ENCODE data around the gene CUBN. TPM values are rescaled to one million over a fixed set of nuclear protein-coding genes. Genes with fewer than 3 reads are reported as not detected.

The CUBN gene
- total and polyA plus RNA-seq, 8 donors = under 0.01 to 16.3 (median 1.2) TPM

DNA sequence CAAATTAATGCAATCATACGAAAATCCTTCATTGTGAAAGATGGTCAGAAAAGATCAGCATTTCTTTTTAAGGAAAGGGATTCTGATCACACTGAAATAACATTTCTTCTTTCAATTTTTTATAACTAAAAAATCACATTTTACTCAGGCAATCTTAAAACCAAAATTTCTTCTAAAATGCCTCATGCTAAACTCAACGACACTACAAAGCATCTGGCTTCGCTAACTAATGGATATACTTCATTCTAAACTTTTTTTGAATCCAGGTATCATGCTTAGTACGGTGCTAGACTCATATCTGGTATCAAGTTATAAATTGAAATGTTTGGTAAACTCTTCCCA lies 100.4 kb downstream of the CUBN start:
- Histone ChIP-seq H3K27ac (peak overlapping the region in 4 of 5 donors; percentile 27 to 78 (median 54)), H3K4me1 (peaks cover 5 to 47% (median 9%) of the 10 kb centered on the region in 4 donors), H3K36me3 (no peaks in the 10 kb centered on the region), H3K9me3 (no peaks in the 10 kb centered on the region), H3K4me3 (no peak overlapping the region), H3K27me3 (no peaks in the 10 kb centered on the region)
- DNase-seq = no peak
- TF ChIP-seq, protein P1, sequence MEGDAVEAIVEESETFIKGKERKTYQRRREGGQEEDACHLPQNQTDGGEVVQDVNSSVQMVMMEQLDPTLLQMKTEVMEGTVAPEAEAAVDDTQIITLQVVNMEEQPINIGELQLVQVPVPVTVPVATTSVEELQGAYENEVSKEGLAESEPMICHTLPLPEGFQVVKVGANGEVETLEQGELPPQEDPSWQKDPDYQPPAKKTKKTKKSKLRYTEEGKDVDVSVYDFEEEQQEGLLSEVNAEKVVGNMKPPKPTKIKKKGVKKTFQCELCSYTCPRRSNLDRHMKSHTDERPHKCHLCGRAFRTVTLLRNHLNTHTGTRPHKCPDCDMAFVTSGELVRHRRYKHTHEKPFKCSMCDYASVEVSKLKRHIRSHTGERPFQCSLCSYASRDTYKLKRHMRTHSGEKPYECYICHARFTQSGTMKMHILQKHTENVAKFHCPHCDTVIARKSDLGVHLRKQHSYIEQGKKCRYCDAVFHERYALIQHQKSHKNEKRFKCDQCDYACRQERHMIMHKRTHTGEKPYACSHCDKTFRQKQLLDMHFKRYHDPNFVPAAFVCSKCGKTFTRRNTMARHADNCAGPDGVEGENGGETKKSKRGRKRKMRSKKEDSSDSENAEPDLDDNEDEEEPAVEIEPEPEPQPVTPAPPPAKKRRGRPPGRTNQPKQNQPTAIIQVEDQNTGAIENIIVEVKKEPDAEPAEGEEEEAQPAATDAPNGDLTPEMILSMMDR (IDR thresholded peaks at IDR 0.05) = no peak
- TF ChIP-seq EP300 (IDR thresholded peaks at IDR 0.05) (no peak), POLR2AphosphoS5 (IDR thresholded peaks at IDR 0.05) (no peak), POLR2A (IDR thresholded peaks at IDR 0.05) (no peak)
- intact Hi-C loops (cut with DNase I; ENCODE audit: low total_unique reads) = no loop called here
- 45 to 67% (median 66%) methylated on average over 4 of the region's 4 CpGs for WGBS, 5 donors

DNA sequence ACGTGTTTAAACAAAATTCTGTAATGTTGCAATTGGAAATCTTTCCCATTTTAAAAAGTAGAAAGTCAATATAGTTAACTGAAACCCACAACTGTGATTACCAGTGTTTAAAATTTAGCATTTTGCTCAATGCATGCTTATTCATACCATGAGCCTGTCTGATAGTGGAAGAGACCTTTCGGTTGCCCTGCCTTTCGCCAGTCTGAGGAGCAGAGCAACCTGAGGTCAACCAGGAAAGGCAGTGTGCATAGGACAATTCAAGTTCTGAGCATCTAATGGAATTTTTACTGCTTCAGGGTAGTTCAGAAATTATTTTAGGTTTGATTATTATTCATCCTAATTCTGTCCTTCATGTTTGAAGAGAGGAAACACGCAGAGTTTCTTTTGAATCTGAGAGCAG lies 100.8 kb downstream of the CUBN start:
- no peaks in the 10 kb centered on the region for H3K9me3 ChIP-seq
- intact Hi-C loops (cut with DNase I; ENCODE audit: low total_unique reads) = no loop called here
- TF ChIP-seq EP300 (IDR thresholded peaks at IDR 0.05) (no peak), POLR2AphosphoS5 (IDR thresholded peaks at IDR 0.05) (no peak), POLR2A (IDR thresholded peaks at IDR 0.05) (no peak)
- TF ChIP-seq, protein P1 (IDR thresholded peaks at IDR 0.05) = no peak
- H3K27ac ChIP-seq = peak overlapping the region in 4 of 5 donors; percentile 27 to 78 (median 54)
- H3K4me3 ChIP-seq = no peak overlapping the region
- H3K4me1 ChIP-seq = peaks cover 5 to 51% (median 9%) of the 10 kb centered on the region in 4 donors
- WGBS, 5 donors = 67 to 83% (median 75%) methylated on average over 4 of the region's 4 CpGs
- DNase-seq = no peak
- H3K27me3 ChIP-seq = no peaks in the 10 kb centered on the region
- no peaks in the 10 kb centered on the region for H3K36me3 ChIP-seq

DNA sequence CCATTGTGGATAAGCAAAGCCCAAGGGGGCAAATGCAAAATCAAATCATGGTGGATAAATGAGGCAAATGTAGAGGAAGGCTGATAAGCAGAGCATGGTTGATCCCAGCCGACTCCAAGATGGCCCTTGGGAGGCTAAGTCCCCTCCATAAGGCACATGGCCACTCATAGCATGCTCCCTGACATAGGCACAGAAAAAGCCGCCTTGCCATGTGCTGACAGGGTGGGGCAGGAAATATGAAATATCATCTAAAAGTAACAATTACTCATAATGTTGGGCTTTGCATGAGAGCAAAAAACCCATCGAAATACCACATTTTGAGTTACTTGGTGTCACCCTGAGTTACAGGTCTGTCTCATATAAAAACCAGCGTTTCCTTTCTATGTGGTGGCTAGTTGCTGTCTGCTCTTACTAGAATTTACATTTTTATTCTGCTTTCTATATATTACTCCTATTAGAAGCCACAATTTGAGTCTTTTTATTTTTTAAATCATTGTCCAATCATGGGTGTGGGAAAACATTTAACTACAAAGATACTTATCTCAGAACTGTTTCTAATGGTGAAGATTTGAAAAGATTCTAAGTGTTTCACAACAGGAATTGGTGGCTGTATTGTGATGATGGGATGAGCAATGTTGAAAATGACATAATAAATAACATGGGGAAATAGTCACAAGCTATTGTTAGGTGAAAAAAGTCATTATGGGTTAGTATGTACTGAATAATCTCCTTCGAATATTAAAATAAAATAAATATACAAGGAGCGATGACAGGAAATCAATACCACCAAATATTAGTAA lies 102.7 kb downstream of the CUBN start:
- no peak for DNase-seq
- Histone ChIP-seq H3K27ac (peak overlapping the region in 4 of 5 donors; percentile 39 to 78 (median 69)), H3K36me3 (no peaks in the 10 kb centered on the region), H3K4me3 (no peak overlapping the region), H3K4me1 (peaks cover 5 to 70% (median 9%) of the 10 kb centered on the region in 4 donors), H3K27me3 (no peaks in the 10 kb centered on the region), H3K9me3 (no peaks in the 10 kb centered on the region)
- no peak for TF ChIP-seq EP300 (IDR thresholded peaks at IDR 0.05)
- TF ChIP-seq POLR2A (IDR thresholded peaks at IDR 0.05) = no peak
- no peak for TF ChIP-seq POLR2AphosphoS5 (IDR thresholded peaks at IDR 0.05)
- TF ChIP-seq, protein P1 (IDR thresholded peaks at IDR 0.05) = no peak
- 75 to 88% (median 82%) methylated on average over 6 of the region's 6 CpGs for WGBS, 5 donors
- intact Hi-C loops (cut with DNase I; ENCODE audit: low total_unique reads) = no loop called here

- H3K4me3 ChIP-seq = no peak overlapping the region
- WGBS, 5 donors = 45 to 54% (median 53%) methylated on average over 7 of the region's 7 CpGs
- H3K4me1 ChIP-seq = peaks cover 5 to 71% (median 9%) of the 10 kb centered on the region in 4 donors
- H3K27ac ChIP-seq = peak overlapping the region in 4 of 5 donors; percentile 39 to 78 (median 69)
- TF ChIP-seq EP300 (IDR thresholded peaks at IDR 0.05) (no peak), POLR2A (IDR thresholded peaks at IDR 0.05) (no peak), POLR2AphosphoS5 (IDR thresholded peaks at IDR 0.05) (peak in 1 of 3 donors; percentile 13)
- TF ChIP-seq, protein P1 (IDR thresholded peaks at IDR 0.05) = no peak
- peak in 1 of 2 donors; percentile 61 for DNase-seq
- H3K9me3 ChIP-seq = no peaks in the 10 kb centered on the region
- no peaks in the 10 kb centered on the region for H3K27me3 ChIP-seq
- intact Hi-C loops (cut with DNase I; ENCODE audit: low total_unique reads) = no loop called here
- H3K36me3 ChIP-seq = no peaks in the 10 kb centered on the region
These were observed 103.9 kb downstream of the CUBN start for GRCh38 chr10:17025444-17026295.
